BE2C (cell line): Measurements from ENCODE around the gene TCERG1L.

Source experiments
- DNase-seq: peaks from one replicate; pipeline ENCODE4 v3.0.0-alpha.2; 2020
- H3K27me3 ChIP-seq: fragments of 250-450 bp; sonication (Bioruptor Pico); 2 replicates; pipeline ENCODE4 v1.5.1; 2020; ENCODE audit warnings: mild to moderate bottlenecking
- H3K36me3 ChIP-seq: fragments of 250-450 bp; sonication (Bioruptor Pico); 2 replicates; pipeline ENCODE4 v1.5.1; 2020; ENCODE audit warnings: mild to moderate bottlenecking
- H3K4me1 ChIP-seq: fragments of 250-450 bp; sonication (Bioruptor Pico); 2 replicates; pipeline ENCODE4 v1.5.1; 2020
- H3K4me3 ChIP-seq: 2 replicates; pipeline ENCODE4 v1.5.1; 2011; ENCODE audit warnings: low read depth, low read length
- H3K9me3 ChIP-seq: fragments of 250-450 bp; sonication (Bioruptor Pico); 2 replicates; pipeline ENCODE4 v1.5.1; 2020
- TF ChIP-seq, protein P1 (sequence below): IDR thresholded peaks from 2 replicates; pipeline ENCODE4 v1.5.1; 2012; ENCODE audit warnings: mild to moderate bottlenecking, low read depth, low read length

TCERG1L gene

DNA sequence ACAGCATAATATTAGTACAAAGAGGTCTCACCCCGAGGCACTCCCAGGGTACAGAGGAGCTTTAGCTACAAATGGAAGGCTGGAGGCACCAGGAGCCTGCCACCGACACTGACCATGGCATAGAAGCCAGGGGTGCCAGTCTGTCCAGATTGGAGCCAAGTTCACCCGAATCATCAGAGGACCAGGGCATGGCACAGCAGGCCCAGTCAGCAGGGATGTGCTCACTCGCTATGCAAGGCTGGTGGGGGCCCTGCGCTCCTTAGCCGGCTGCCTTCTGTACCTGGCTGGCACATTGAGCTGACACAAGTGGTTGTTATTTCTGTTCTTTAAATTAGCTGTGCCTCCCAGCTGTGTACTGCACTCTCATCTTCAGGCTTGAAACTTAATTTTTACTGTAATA, 149.3 kb downstream of the TCERG1L start:
- Histone ChIP-seq H3K27me3 (no peaks in the 10 kb centered on the region), H3K36me3 (no peaks in the 10 kb centered on the region), H3K9me3 (no peaks in the 10 kb centered on the region; the same call in 1 of the 2 replicates), H3K4me3 (no peak overlapping the region), H3K4me1 (no peaks in the 10 kb centered on the region)
- TF ChIP-seq, protein P1, sequence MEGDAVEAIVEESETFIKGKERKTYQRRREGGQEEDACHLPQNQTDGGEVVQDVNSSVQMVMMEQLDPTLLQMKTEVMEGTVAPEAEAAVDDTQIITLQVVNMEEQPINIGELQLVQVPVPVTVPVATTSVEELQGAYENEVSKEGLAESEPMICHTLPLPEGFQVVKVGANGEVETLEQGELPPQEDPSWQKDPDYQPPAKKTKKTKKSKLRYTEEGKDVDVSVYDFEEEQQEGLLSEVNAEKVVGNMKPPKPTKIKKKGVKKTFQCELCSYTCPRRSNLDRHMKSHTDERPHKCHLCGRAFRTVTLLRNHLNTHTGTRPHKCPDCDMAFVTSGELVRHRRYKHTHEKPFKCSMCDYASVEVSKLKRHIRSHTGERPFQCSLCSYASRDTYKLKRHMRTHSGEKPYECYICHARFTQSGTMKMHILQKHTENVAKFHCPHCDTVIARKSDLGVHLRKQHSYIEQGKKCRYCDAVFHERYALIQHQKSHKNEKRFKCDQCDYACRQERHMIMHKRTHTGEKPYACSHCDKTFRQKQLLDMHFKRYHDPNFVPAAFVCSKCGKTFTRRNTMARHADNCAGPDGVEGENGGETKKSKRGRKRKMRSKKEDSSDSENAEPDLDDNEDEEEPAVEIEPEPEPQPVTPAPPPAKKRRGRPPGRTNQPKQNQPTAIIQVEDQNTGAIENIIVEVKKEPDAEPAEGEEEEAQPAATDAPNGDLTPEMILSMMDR = no peak
- no peak for DNase-seq

DNA sequence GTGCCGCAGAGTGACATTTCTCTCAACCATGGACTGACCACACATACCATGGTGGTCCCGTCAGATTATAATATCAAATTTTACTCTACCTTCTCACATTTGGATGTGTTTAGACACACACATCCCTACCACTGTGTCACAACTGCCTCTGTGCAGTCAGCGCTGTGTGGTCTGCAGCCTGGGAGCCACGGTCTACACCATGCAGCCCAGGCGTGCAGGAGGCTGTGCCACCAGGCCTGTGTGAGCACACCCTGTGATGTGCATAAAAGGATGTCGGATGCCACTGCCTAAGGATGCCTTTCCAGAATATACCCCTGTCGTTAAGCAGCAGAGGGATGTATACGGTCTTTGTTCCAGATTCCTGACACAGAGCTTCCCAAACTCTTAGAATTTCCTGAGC, 150.4 kb downstream of the TCERG1L start:
- Histone ChIP-seq H3K36me3 (no peaks in the 10 kb centered on the region), H3K4me1 (no peaks in the 10 kb centered on the region), H3K27me3 (no peaks in the 10 kb centered on the region), H3K9me3 (no peaks in the 10 kb centered on the region; the same call in 1 of the 2 replicates), H3K4me3 (no peak overlapping the region)
- TF ChIP-seq, protein P1 = no peak
- no peak for DNase-seq

DNA sequence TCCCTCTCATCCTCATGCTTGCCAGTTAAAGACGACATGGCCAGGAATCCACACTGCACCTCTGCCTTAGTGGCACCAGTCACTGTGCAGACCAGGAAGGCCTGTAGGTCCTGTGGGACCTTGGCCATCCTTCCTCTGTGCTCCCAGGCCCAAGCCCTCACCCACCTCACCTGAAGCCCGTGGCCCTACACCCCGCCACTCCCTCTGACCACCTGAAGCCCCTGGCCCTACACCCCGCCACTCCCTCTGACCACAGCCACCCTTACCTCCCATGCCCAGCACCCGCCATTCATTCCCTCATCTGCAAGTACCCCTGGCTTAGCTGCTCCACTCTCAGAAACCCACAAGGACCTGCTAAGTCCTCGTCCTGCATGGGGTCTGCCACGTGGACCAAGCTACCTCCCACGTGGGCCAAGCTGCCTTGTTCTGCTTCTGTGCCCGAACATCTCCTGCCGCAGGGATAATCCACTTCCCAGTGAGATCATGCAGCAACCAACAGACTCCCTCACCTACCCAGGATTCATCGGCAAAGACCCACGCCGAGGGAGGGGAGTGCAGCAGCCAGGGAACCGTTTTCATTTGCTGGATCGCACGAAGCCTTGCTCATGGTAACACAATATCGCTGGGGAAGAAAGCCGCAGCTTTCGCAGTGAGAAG, 151.2 kb downstream of the TCERG1L start:
- DNase-seq = no peak
- H3K36me3 ChIP-seq = no peaks in the 10 kb centered on the region
- H3K4me3 ChIP-seq = no peak overlapping the region
- no peaks in the 10 kb centered on the region for H3K4me1 ChIP-seq
- TF ChIP-seq, protein P1 = no peak
- H3K27me3 ChIP-seq = no peaks in the 10 kb centered on the region
- no peaks in the 10 kb centered on the region; the same call in 1 of the 2 replicates for H3K9me3 ChIP-seq

DNA sequence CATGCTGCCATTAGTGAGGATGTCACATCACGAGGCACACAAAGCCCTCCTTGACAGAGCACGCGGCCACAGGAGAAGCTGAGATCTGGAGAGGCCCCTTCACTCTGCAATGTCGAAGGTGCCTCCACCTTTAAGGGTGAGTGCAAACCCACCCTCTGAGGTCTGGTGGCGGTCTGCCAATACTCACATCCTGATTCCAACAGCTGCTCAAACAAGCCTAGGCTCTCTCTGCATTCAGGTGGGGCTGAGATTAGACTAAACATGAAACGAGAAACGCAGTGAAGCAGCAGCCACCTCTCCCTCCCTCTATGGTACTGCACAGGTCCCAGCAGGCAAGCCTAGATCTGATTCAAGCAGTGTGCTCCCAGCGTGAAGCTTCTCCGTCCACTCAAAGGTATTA, 151.8 kb downstream of the TCERG1L start:
- Histone ChIP-seq H3K27me3 (no peaks in the 10 kb centered on the region), H3K4me1 (no peaks in the 10 kb centered on the region), H3K9me3 (no peaks in the 10 kb centered on the region; the same call in 1 of the 2 replicates), H3K36me3 (no peaks in the 10 kb centered on the region), H3K4me3 (no peak overlapping the region)
- TF ChIP-seq, protein P1 = no peak
- DNase-seq = no peak

DNA sequence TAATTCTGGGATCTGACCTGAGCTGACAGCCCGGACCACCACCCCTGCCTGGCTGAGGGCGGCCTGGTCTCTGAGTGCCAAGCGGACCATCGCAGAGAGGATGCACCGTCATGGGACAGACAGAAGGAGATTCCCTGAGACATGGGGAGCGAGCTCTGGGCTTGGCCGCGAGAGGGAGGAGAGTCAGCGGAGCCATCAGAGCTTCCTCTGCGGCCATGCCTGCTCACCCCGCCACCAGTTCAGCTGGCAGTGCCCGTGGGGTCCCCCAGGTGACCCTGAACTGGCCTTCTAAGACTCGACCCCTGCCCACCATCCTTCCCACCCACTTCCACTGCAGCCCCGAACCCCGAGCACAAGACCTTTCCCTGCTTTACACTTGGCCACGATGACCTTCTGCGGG, 152.8 kb downstream of the TCERG1L start:
- no peak overlapping the region for H3K4me3 ChIP-seq
- H3K27me3 ChIP-seq = no peaks in the 10 kb centered on the region
- no peak for DNase-seq
- H3K9me3 ChIP-seq = no peaks in the 10 kb centered on the region; the same call in 1 of the 2 replicates
- TF ChIP-seq, protein P1 = no peak
- H3K4me1 ChIP-seq = no peaks in the 10 kb centered on the region
- H3K36me3 ChIP-seq = no peaks in the 10 kb centered on the region

DNA sequence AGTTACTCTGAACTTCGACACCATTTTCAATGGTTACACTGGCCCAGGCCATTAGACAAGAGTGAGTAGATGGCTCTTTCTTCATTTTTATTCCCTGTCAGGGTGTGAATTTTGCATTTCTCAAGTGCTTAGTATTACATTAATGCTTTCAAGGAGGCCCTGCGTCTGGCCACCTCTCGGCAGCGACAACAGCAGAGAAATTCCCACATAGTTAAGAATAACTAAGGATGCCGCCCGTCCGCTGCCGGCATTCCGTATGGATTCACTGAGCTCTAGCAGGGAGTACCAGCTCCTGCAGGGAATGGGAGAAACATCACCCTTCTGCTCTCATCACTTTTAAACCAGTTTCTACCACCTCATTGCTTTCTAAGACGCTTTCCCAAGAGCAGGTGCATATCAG, 153.6 kb downstream of the TCERG1L start:
- Histone ChIP-seq H3K27me3 (no peaks in the 10 kb centered on the region), H3K4me3 (no peak overlapping the region), H3K36me3 (no peaks in the 10 kb centered on the region), H3K9me3 (no peaks in the 10 kb centered on the region; the same call in 1 of the 2 replicates), H3K4me1 (no peaks in the 10 kb centered on the region)
- no peak for DNase-seq
- TF ChIP-seq, protein P1 = no peak
